Upper lobe of left lung (tissue), 6 donors: ENCODE data around the gene PVALB. TPM values are rescaled to one million over a fixed set of nuclear protein-coding genes. Genes with fewer than 3 reads are reported as not detected.

Experiments
- ATAC-seq, 2 donors: fragments of 200-7000 bp; cut with Tn5 transposase; one replicate each; pipeline ENCODE4 v1.9.1; 2022; ENCODE audit warnings: mild to moderate bottlenecking in 2 of 2, moderate library complexity in 2 of 2; ENCODE audit not compliant: low FRiP score in 2 of 2
- DNase-seq, 2 donors: peaks; one replicate each; pipeline ENCODE4 v3.0.0-alpha.2; 2019 to 2020
- H3K27ac ChIP-seq, 4 donors: fragments of 200-600 bp; sonication (generic); one replicate each; pipeline ENCODE4 v1.5.1; 2016 to 2019
- H3K27me3 ChIP-seq, 4 donors: fragments of 200-600 bp; sonication (generic); one replicate each; pipeline ENCODE4 v1.5.1; 2017 to 2019
- H3K36me3 ChIP-seq, 4 donors: fragments of 200-600 bp; sonication (generic); one replicate each; pipeline ENCODE4 v1.5.1; 2016 to 2019
- H3K4me1 ChIP-seq, 4 donors: fragments of 200-600 bp; sonication (generic); one replicate each; pipeline ENCODE4 v1.5.1; 2018 to 2019
- H3K4me3 ChIP-seq, 4 donors: fragments of 200-600 bp; sonication (generic); one replicate each; pipeline ENCODE4 v1.5.1; 2017 to 2019; ENCODE audit warnings: mild to moderate bottlenecking in 2 of 4, moderate library complexity in 1 of 4
- H3K9me3 ChIP-seq, 4 donors: fragments of 200-600 bp; sonication (generic); one replicate each; pipeline ENCODE4 v1.5.1; 2018 to 2019
- EP300 ChIP-seq, 4 donors: sonication (generic); formaldehyde crosslinking; IDR thresholded peaks; one replicate each; pipeline ENCODE4 v1.5.1; 2017; ENCODE audit warnings: antibody characterized with exemption in 4 of 4, control low read depth in 2 of 4
- POLR2A ChIP-seq, 4 donors: fragments of 450-650 bp; IDR thresholded peaks; one replicate each; pipeline ENCODE4 v1.5.1; 2016 to 2017; ENCODE audit warnings: antibody characterized with exemption in 4 of 4, mild to moderate bottlenecking in 2 of 4
- POLR2AphosphoS5 ChIP-seq, 2 donors: sonication (generic); formaldehyde crosslinking; IDR thresholded peaks; one replicate each; pipeline ENCODE4 v1.5.1; 2017; ENCODE audit warnings: antibody characterized with exemption in 2 of 2
- WGBS, 2 donors: methylation state at CpG; one replicate each; pipeline ENCODE4 v1.1.5; 2017 to 2018; 5-methylcytosine and 5-hydroxymethylcytosine counted together
- total RNA-seq, 6 donors: library from RNA; depleted of rRNA in 4 of 6; stranded (reverse); fragments of >200 nt in 4 of 6; gene quantifications; one replicate each; pipeline versions ENCODE4 v1.1.0 to v1.2.1, GENCODE V29; 2016 to 2021
- TF ChIP-seq, protein P1 (sequence below), 6 experiments: fragments of 450-650 bp in 4 of 6; fragments of 200-600 bp in 2 of 6; sonication (generic) in 2 of 6; IDR thresholded peaks; one replicate each; pipeline ENCODE4 v1.5.1; 2016 to 2019; ENCODE audit warnings: antibody characterized with exemption in 6 of 6
- donor health status: DM: no; HTN: no; CAD: no; lungs with moderate emphysema.
- donor health status: DM: no; HTN: yes; CAD: no; lungs with severe emphysema.

Gene PVALB
- total RNA-seq, 6 donors from 2014 or later, result 1.5 to 3.3 (median 1.8) TPM; not detected in 3

DNA sequence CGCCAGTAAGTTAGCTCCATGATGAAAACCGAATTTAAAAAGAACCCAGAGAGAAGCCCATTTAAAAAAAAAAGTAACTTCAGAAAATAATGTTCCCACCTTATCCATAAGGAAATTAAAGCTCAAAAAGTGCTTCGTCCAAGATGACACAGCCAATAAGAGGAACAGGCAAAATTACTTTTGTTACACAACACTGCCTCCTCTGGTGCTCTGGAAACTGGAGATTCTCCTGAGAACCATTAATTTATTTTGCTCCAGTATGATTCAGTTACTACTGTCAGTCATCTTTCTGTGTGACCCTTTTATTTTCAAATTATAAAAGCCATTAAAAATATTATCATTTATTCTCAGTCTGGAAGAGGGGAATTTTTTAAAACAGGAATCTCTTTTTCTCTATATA lies 42.9 kb downstream of the PVALB start:
- ATAC-seq (no peak), DNase-seq (no peak)
- peaks cover 11 to 15% (median 15%) of the 10 kb centered on the region in 4 donors for H3K4me1 ChIP-seq
- TF ChIP-seq, protein P1, sequence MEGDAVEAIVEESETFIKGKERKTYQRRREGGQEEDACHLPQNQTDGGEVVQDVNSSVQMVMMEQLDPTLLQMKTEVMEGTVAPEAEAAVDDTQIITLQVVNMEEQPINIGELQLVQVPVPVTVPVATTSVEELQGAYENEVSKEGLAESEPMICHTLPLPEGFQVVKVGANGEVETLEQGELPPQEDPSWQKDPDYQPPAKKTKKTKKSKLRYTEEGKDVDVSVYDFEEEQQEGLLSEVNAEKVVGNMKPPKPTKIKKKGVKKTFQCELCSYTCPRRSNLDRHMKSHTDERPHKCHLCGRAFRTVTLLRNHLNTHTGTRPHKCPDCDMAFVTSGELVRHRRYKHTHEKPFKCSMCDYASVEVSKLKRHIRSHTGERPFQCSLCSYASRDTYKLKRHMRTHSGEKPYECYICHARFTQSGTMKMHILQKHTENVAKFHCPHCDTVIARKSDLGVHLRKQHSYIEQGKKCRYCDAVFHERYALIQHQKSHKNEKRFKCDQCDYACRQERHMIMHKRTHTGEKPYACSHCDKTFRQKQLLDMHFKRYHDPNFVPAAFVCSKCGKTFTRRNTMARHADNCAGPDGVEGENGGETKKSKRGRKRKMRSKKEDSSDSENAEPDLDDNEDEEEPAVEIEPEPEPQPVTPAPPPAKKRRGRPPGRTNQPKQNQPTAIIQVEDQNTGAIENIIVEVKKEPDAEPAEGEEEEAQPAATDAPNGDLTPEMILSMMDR (IDR thresholded peaks at IDR 0.05), result peak in 2 of 6 experiments; percentile 17 to 33
- no peak for TF ChIP-seq POLR2A (IDR thresholded peaks at IDR 0.05)
- H3K27ac ChIP-seq, result no peak overlapping the region
- H3K4me3 ChIP-seq, result no peak overlapping the region
- H3K9me3 ChIP-seq, result no peaks in the 10 kb centered on the region
- no peaks in the 10 kb centered on the region for H3K27me3 ChIP-seq
- peaks cover 0 to 7% (median 0%) of the 10 kb centered on the region in 4 donors for H3K36me3 ChIP-seq
- WGBS, 2 donors, result 83 to 86% methylated on average over 3 of the region's 3 CpGs

DNA sequence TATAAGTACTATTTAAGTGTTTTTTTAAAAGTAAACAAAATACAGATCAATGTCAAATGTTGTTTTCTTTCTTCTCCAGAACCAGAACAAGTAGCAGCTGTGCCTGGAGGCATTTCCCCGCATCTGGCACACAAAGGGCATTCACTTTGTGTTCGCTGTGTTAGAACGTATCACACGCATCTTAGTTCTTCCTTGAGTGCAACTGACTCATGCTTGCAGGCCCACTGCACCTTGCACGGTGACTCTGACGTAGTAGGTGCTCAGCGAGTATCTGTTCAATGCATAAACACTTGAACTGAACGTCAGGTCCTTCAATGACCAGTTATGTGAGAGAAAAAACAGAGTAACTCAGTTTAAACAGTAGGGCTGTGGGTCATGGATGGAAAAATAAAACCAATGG lies 44.4 kb downstream of the PVALB start:
- H3K4me3 ChIP-seq, result no peak overlapping the region
- TF ChIP-seq, protein P1 (IDR thresholded peaks at IDR 0.05), result no peak
- TF ChIP-seq EP300 (IDR thresholded peaks at IDR 0.05) (no peak), POLR2A (IDR thresholded peaks at IDR 0.05) (no peak), POLR2AphosphoS5 (IDR thresholded peaks at IDR 0.05) (no peak)
- no peak for DNase-seq
- H3K27me3 ChIP-seq, result no peaks in the 10 kb centered on the region
- H3K27ac ChIP-seq, result no peak overlapping the region
- peaks cover 11 to 15% (median 15%) of the 10 kb centered on the region in 4 donors for H3K4me1 ChIP-seq
- WGBS, 2 donors, result 91 to 93% methylated on average over 8 of the region's 8 CpGs
- peaks cover 0 to 9% (median under 1%) of the 10 kb centered on the region in 4 donors for H3K36me3 ChIP-seq
- no peaks in the 10 kb centered on the region for H3K9me3 ChIP-seq
- no peak for ATAC-seq

DNA sequence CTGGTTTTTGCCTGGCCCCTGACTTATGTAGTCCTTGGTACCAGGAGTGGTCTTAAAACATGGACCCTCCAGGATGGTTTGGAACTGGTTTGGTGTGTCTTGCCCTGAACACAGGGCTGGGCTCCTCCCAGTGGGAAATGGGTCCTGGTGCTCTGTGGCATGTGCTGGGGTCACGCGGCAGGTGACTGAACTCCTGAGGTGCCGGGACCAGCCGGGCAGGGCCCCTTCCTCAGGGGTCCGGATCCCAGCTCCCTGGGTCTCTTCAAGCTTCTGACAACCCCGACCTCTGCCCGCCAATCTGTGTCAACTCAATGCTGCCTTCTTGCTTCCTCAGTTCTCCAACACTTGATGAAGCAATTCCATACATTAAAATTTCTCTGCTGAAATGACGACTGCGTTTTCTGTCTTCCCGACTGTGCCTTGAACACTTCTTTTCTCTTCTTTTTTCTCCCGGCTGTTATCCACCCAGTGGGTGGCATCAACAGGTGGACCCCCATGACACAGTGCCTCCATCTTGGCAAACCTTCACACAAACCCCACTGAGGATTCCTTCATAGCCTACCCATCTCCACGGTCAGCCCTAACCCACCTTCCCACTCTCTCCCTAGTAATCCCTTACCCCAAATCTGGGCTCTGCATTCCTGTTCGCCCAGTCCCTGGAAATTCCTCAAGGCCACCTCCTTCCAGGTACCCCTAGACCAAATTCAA lies 45.3 kb downstream of the PVALB start:
- no peak for DNase-seq
- no peaks in the 10 kb centered on the region for H3K27me3 ChIP-seq
- peaks cover 8 to 11% (median 10%) of the 10 kb centered on the region in 4 donors for H3K4me1 ChIP-seq
- no peak overlapping the region for H3K4me3 ChIP-seq
- no peaks in the 10 kb centered on the region for H3K9me3 ChIP-seq
- H3K36me3 ChIP-seq, result peaks cover 0 to 13% (median 1%) of the 10 kb centered on the region in 4 donors
- H3K27ac ChIP-seq, result no peak overlapping the region
- TF ChIP-seq POLR2AphosphoS5 (IDR thresholded peaks at IDR 0.05) (no peak), POLR2A (IDR thresholded peaks at IDR 0.05) (no peak), EP300 (IDR thresholded peaks at IDR 0.05) (no peak)
- TF ChIP-seq, protein P1 (IDR thresholded peaks at IDR 0.05), result no peak
- ATAC-seq, result no peak
- 93 to 95% methylated on average over 13 of the region's 13 CpGs for WGBS, 2 donors

DNA sequence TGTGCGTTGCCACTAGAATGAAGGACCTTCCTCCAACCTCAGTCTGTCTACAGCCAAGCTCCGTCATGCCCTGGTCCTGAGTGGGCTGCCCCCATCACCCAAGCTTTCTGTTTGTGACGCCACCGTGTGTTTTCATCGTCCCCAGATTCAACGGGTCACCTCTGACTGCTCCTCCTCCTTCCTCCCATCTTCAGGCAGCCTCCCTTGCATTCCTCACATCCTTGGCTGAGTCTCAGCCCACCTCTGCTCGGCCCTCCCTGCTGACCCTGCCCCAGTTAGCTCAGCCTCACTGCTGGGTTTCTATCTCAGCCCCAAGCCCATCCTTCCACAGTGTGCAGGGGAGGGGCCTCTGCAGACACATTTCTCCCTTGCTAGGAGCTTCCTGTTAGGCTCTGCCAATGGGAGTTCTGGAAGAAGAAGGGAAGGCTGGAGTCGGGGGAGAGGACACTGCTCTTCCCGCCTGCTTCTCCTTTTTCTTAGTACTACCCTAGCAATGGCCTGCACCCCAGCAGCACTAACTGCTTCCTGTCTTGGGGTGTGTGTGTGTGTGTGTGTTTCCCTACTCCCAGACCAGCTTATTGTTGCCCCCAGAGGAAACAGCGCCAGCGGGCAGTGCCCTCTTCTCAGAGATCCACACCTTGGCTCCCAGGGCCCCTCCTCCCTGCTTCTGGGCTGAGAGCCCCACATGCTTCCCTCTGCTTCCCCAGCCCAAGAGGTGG lies 46.2 kb downstream of the PVALB start:
- no peak for DNase-seq
- Histone ChIP-seq H3K9me3 (no peaks in the 10 kb centered on the region), H3K4me1 (peaks cover 7 to 11% (median 9%) of the 10 kb centered on the region in 4 donors), H3K4me3 (no peak overlapping the region), H3K27me3 (no peaks in the 10 kb centered on the region), H3K36me3 (peaks cover 0 to 20% (median 2%) of the 10 kb centered on the region in 4 donors), H3K27ac (no peak overlapping the region)
- TF ChIP-seq, protein P1 (IDR thresholded peaks at IDR 0.05), result no peak
- TF ChIP-seq POLR2AphosphoS5 (IDR thresholded peaks at IDR 0.05) (no peak), POLR2A (IDR thresholded peaks at IDR 0.05) (no peak), EP300 (IDR thresholded peaks at IDR 0.05) (no peak)
- ATAC-seq, result no peak
- 61 to 67% methylated on average over 11 of the region's 11 CpGs for WGBS, 2 donors
